Peyer's patch (tissue), 4 donors: ENCODE results near the gene ZDHHC11.
"Not testable (repeated sequence)": the region's sequence is repeated elsewhere in the genome, so short reads cannot be mapped to it uniquely, and the experiment has no call there.

Experiments used
- POLR2A ChIP-seq, 2 donors: fragments of 450-650 bp; IDR thresholded peaks; one replicate each; pipeline ENCODE4 v1.5.1; 2017; ENCODE audit warnings: antibody characterized with exemption in 2 of 2, mild to moderate bottlenecking in 2 of 2, moderate library complexity in 2 of 2
- TF ChIP-seq, protein P1 (sequence below), 6 experiments: fragments of 450-650 bp in 4 of 6; fragments of 200-600 bp in 2 of 6; sonication (generic) in 1 of 6; IDR thresholded peaks; one replicate each; pipeline ENCODE4 v1.5.1; 2017 to 2019; ENCODE audit warnings: antibody characterized with exemption in 6 of 6, mild to moderate bottlenecking in 3 of 6, moderate library complexity in 1 of 6

DNA sequence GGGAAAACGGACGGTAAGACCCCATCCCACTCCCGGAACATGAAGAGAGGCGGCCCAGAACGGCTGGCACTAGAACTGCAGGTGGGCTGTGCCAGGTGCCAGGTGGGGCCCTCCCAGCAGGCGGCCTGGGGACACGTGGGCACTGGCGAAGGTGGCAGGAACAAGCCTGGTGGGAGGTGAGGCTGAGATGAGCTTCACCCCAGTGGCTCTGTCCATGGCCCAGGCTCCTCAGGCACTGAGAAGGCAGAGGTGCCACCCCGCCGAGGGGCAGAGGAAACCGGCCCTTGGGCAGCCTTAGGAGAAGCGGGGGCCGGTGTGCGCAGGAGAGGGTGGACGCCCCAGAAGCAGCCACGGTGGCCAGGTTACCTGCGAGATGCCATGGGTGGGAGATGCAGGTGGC, 70.2 kb downstream of the ZDHHC11 start:
- TF ChIP-seq, protein P1, sequence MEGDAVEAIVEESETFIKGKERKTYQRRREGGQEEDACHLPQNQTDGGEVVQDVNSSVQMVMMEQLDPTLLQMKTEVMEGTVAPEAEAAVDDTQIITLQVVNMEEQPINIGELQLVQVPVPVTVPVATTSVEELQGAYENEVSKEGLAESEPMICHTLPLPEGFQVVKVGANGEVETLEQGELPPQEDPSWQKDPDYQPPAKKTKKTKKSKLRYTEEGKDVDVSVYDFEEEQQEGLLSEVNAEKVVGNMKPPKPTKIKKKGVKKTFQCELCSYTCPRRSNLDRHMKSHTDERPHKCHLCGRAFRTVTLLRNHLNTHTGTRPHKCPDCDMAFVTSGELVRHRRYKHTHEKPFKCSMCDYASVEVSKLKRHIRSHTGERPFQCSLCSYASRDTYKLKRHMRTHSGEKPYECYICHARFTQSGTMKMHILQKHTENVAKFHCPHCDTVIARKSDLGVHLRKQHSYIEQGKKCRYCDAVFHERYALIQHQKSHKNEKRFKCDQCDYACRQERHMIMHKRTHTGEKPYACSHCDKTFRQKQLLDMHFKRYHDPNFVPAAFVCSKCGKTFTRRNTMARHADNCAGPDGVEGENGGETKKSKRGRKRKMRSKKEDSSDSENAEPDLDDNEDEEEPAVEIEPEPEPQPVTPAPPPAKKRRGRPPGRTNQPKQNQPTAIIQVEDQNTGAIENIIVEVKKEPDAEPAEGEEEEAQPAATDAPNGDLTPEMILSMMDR (IDR thresholded peaks at IDR 0.05), result not testable (repeated sequence)
- not testable (repeated sequence) for TF ChIP-seq POLR2A (IDR thresholded peaks at IDR 0.05)
